ENCODE data around the gene NMNAT2. TPM values are rescaled to one million over a fixed set of nuclear protein-coding genes. Genes with fewer than 3 reads are reported as not detected.

NMNAT2 gene
- total and polyA plus RNA-seq, 2 of the 4 experiments (the other 2 are of a cell fraction), result 0.36 to 2.4 TPM

DNA sequence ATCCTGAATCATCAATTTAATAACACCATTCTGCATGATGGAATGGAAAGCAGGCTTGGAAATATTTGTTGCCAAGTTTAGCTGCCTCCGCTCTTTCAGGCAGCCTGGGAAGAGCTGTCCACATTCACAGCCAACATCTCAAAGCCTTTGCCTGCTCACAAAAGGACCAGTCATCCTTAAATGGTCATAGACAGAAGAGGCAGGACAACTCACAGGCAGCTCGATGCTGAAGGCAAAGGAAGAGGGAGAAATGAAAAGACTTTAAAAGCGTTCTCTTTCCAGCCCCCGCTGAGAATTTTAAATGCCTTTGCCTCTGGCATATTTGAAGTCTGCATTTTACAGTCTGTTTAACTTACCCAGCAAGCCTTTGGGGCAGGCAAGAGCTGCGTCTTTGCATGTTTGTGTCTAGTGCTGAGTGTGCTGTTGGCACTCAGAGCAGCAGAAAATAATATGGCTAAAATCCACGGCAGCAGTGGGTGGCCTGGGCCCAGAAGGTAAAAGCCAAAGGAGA, 68.9 kb downstream of the NMNAT2 start:
- no CpG with 5 or more reads among the region's 6 CpGs for WGBS, 2 experiments (ENCODE audit: extremely low coverage in 2 of 2, insufficient read length in 1 of 2)
- ATAC-seq (ENCODE audit: low read depth) (peak; percentile 84), DNase-seq (peak; percentile 52)
- H3K4me1 ChIP-seq (ENCODE audit: control insufficient read depth, insufficient read depth, low read length), result no peaks in the 10 kb centered on the region
- BruUV-seq (replicated peaks), result no TSS peak
- ChIA-PET POLR2A (ENCODE audit: unreplicated experiment) (no interaction called here), CTCF (no interaction called here)
- no peaks in the 10 kb centered on the region for H3K9me3 ChIP-seq (ENCODE audit: control insufficient read depth, insufficient read depth, low read length)
- H3K9me1 ChIP-seq (ENCODE audit: insufficient read depth, low read length), result no peaks in the 10 kb centered on the region; the same call in 1 of the 2 replicates
- H3K79me1 ChIP-seq (ENCODE audit: low read depth in 1 of 2, low read length in 2 of 2), result no peaks in the 10 kb centered on the region
- in situ Hi-C loops (cut with MboI; ENCODE audit: low sequenced_read_pairs) (no loop called here), dilution Hi-C loops (cut with HindIII; ENCODE audit: low sequenced_read_pairs, unreplicated experiment) (no loop called here), intact Hi-C loops (cut with micrococcal nuclease) (no loop called here)
- H3K14ac ChIP-seq (replicated peaks; ENCODE audit: low read depth, low read length), result no peak overlapping the region
- H2BK5ac ChIP-seq (ENCODE audit: low read depth, low read length, poor library complexity, severe bottlenecking), result no peak overlapping the region
- no peaks in the 10 kb centered on the region for H3K36me3 ChIP-seq (ENCODE audit: control insufficient read depth, insufficient read depth, low read length)
- H4K20me1 ChIP-seq (ENCODE audit: insufficient read depth, low read length), result no peaks in the 10 kb centered on the region
- H3K18ac ChIP-seq (ENCODE audit: low read depth, low read length), result no peak overlapping the region
- no peak overlapping the region for H2BK15ac ChIP-seq (ENCODE audit: low read depth, low read length)
- H3K4me2 ChIP-seq (ENCODE audit: low read depth, low read length), result no peak overlapping the region; the same call in 1 of the 2 replicates
- no peak overlapping the region for H4K91ac ChIP-seq (ENCODE audit: insufficient read depth, low read depth, low read length)
- H3K9ac ChIP-seq (ENCODE audit: low read depth, low read length), result no peak overlapping the region
- no peak overlapping the region for H3K4me3 ChIP-seq (ENCODE audit: insufficient read depth, low read depth, low read length)
- H4K5ac ChIP-seq (ENCODE audit: low read depth, low read length), result no peak overlapping the region
- H2AFZ ChIP-seq (replicated peaks; ENCODE audit: low read length, poor library complexity), result no peak overlapping the region
- H3K56ac ChIP-seq (ENCODE audit: extremely low read depth, insufficient read depth, low read length), result no peak overlapping the region
- no peak overlapping the region for H3K4ac ChIP-seq (ENCODE audit: low read depth, low read length)
- no peak overlapping the region for H2AK9ac ChIP-seq (replicated peaks; ENCODE audit: low read depth, low read length, poor library complexity)
- H2AK5ac ChIP-seq (ENCODE audit: low read depth, low read length), result no peak overlapping the region
- no peak overlapping the region for H2BK120ac ChIP-seq (ENCODE audit: low read depth, low read length)
- H4K8ac ChIP-seq (ENCODE audit: low read depth in 2 of 2, low read length in 2 of 2), result no peak overlapping the region
- H3K23ac ChIP-seq (ENCODE audit: low read depth, low read length), result no peak overlapping the region
- TF ChIP-seq RCOR1 (IDR thresholded peaks at IDR 0.05; ENCODE audit: insufficient replicate concordance, low read length), result no peak
- TF ChIP-seq SMC3 (IDR thresholded peaks at IDR 0.05; ENCODE audit: low read depth, low read length), result no peak
- TF ChIP-seq, protein P1, sequence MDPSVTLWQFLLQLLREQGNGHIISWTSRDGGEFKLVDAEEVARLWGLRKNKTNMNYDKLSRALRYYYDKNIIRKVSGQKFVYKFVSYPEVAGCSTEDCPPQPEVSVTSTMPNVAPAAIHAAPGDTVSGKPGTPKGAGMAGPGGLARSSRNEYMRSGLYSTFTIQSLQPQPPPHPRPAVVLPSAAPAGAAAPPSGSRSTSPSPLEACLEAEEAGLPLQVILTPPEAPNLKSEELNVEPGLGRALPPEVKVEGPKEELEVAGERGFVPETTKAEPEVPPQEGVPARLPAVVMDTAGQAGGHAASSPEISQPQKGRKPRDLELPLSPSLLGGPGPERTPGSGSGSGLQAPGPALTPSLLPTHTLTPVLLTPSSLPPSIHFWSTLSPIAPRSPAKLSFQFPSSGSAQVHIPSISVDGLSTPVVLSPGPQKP (IDR thresholded peaks at IDR 0.05; ENCODE audit: borderline replicate concordance, low read depth, low read length), result no peak
- no peak for TF ChIP-seq RFX5 (IDR thresholded peaks at IDR 0.05; ENCODE audit: low read depth, low read length)
- no peak for TF ChIP-seq CHD1 (IDR thresholded peaks at IDR 0.05; ENCODE audit: low read depth, low read length)
- peaks cover 40% of the 10 kb centered on the region for H3K27me3 ChIP-seq (ENCODE audit: control insufficient read depth, insufficient read depth, low read length)
- H2BK20ac ChIP-seq (ENCODE audit: low read depth, low read length), result no peak overlapping the region
- no peak overlapping the region for H3K27ac ChIP-seq (ENCODE audit: insufficient read depth, low read length)

Measured in IMR-90 (cell line).